Activated CD4-positive, alpha-beta T cell treated with anti-CD3 and anti-CD28 coated beads, Interleukin-2, amount 50 U/mL, for 24 hours (primary cell): ENCODE results near the gene HMCN1.

Experiments
- DNase-seq, 2 donors: peaks; one replicate each; pipeline ENCODE4 v3.0.0-alpha.2; 2020; ENCODE audit warnings: low read depth in 1 of 2, low spot score in 1 of 2

The HMCN1 gene

DNA sequence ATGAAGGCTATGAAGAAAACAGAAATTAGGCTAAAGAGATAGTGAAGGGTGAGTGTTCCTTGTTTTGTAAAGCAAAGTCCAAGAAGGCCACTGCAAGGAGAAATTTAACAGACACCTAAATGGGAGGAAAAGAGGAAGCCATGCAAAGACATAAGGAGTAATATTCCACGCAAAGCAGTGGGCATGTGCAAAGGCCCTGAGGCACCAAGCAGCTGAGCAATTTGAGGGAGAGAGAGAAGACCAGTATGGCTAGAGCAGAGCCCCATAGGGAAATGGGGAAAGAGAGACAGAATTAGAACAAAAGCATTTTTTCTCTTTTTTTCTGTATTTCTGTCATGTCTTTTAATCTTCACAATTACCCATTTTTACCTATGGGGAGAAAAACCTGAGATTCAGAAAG lies 486.7 kb downstream of the HMCN1 start:
- DNase-seq: no peak

DNA sequence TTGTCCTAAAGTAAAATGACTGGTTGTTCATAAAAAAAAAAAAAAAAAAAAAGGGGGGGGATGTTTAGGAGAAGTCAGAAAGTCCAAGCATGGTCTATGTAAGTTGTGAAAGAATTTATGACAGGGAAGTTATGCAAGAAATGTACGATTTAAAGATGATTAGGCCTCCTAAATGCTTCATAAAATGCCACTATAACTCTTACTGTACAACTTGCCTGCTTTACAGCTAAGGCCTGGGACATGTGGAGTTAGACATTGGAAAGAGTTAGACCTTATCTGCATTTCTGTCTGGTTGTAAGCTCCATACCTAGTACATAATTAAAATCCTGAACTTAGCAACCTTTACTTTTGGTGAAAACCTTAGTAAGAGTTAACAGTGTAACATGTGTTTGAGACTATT lies 490.9 kb downstream of the HMCN1 start:
- no peak for DNase-seq

DNA sequence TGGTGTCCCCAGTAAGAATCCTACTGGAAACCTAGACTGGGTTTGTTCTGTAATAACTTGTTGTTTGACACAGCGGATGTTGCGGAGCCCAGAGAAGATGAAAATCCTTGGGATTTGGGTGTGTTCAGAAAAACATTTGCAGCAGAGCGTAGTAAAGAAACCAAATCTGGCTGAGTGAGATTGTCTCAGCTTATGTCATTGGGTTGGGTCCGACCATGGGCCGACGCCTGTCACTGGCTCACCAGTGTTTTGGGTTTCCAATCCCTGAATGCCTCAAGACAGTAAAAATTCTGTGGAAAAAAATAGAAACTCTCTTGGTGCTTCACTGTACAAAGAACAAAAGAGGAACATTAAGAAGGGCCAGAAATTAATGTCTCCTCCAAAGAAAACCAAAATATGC lies 494.6 kb downstream of the HMCN1 start:
- no peak for DNase-seq

DNA sequence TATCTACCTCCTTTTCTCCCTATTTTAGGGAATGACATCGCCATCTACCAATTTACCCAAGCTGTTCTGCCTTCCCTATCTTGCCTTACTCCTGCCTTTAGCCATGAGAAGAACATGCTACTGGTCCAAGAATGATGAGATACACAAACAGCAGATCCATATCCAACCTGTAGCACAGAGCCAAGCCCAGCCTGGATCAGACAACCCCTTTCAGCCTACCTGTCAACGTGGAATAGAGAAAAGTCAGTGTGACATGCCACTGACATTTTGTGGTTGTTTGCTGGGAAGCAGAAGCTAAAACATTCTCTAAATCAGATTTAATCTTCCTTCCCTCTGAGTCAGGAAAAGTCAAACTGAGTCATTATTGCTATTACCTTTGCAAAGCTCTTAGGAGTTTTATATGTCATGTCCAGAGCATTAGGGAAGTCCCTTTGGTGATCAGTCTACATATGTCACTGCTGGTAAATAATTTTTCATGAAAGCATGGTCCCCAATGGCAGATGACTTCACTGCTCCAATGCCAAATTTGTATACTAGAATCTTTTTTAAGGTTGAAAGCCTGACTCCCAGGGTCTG lies 497.8 kb downstream of the HMCN1 start:
- DNase-seq: no peak

DNA sequence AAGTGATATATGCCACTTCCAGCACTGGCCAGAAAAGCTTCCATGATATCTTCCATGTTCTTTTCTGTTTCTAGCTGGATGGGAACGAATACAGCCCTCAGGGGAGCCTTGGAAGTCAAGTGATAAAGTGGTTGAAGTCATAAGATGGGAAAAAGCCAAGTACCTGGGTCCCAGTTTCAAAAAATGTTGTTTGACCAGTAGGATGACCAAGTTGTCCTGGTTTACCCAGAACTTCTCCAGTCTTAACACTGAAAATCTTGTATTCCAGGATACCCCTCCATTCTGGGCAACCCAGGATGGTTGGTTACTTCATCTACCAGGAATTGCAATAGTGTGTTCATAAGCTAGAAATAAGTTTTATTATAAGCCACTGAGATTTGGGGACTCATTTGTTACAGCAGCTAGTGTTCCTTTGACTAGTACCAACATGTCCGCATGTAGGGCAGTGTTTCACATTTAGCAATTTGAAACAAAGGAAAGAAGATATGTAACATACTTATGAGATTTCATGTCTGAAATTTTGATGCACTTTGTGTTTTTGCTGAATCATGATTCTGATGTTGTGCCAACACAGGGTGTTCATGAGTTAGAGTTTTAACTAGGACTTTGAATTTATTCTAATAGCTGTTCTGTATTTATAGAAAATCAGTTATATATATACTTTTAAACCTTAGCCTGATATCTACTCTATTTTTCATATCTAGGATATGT lies 500.9 kb downstream of the HMCN1 start:
- DNase-seq: no peak

DNA sequence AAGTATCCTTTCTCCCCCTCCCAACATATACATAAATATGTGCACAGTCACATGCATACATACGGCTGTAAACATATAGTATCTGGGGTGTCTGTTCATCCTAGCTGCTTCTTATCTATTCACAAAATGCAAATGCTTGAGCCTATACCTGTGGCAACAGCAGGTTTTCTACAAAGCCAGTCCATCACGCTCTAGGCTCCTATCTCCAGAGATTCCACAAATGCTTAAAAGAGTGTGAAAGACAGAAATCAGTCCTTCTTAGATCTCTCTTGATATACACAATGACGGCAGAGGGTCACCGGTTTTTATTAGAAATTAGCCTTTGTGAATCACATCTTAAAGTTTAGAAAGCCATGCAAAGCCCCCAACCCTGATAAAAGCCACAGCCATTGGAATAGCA lies 501.5 kb downstream of the HMCN1 start:
- no peak for DNase-seq

DNA sequence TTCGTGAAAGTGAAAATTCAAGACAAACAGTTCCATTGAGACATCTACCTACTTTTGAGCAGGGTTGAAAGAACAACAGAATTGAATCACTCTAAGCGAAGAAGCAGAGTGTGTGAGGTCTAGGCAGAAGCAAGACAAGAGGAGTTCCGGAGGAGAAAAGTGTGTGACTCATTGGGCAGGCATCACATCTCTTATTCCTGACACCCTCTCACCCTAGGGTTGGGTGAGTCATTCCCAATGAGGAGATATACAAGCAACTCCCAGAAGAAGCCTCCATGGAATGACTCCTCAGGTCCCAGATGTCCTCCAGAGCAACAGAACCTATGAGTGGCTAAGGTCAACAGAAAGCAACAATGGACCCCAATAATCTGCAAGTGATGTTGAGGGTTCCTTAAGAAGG lies 502.7 kb downstream of the HMCN1 start:
- DNase-seq: no peak

DNA sequence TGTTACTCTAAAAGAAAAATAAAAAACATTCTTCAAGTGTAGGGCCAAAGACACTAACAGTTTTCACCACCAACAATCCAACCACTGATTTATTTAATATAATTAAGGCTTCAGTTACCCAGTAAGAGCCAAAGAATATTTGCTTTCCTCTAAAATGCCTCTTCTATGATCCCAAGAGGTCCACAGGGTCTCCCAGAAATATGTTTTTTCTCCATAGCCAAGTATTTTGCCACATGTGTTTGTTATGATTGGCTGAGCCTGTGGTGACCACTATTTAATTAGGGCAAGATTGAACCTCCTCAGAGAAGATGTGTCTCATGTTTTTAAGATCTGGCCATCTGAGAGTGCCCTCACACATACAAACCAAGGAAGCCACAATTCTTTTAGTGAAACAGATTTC lies 505.0 kb downstream of the HMCN1 start:
- DNase-seq: no peak

DNA sequence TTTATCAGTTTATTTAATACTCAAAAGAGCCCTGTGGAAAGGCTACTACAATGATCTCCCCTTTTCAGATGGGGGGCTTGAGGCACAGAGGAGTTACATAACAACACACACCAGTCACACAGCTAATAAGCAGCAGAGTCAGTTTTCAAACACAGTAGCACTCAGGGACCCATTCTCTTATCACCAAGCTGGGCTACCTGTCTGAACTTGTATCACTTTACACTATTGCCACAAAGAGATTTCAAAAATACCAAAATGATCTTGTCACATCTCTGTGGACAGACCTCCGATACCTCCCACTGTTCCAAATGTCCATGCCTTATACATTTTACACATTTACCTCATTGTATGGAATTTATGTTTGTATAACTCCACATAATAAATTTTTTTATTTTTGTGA lies 506.2 kb downstream of the HMCN1 start:
- no peak for DNase-seq
